GM12878 (cell line): ENCODE data around the gene PCNX1. TPM values are rescaled to one million over a fixed set of nuclear protein-coding genes. Genes with fewer than 3 reads are reported as not detected.

ENCODE experiments used
- ATAC-seq: fragments of 200-7000 bp; cut with Tn5 transposase; 3 replicates; pipeline ENCODE4 v1.9.1; 2020; ENCODE audit warnings: mild to moderate bottlenecking, moderate library complexity
- BruUV-seq: library from RNA; stranded (reverse); fragments of 400-500 nt; replicated peaks from 2 replicates; lab custom pipeline; 2021; lab: Mats Ljungman, UMichigan
- CTCF ChIA-PET: fragments of 300-600 bp; sonication (Branson Sonifier 250); formaldehyde crosslinking; extraction: SDS; loops from one replicate; lab custom pipeline; 2021; ENCODE audit warnings: inconsistent platforms; lab: Yijun Ruan, JAX
- POLR2A ChIA-PET: fragments of 350-600 bp; formaldehyde crosslinking; extraction: SDS; loops from one replicate; lab custom pipeline; 2021; ENCODE audit warnings: inconsistent platforms; lab: Charles Lee
- RAD21 ChIA-PET: fragments of 300-600 bp; sonication (Branson Sonifier 250); formaldehyde crosslinking; loops from one replicate; lab custom pipeline; 2023; ENCODE audit warnings: antibody characterized with exemption; ENCODE audit not compliant: unreplicated experiment; lab: Charles Lee
- SMC1A ChIA-PET: fragments of 300-600 bp; sonication (Branson Sonifier 250); formaldehyde crosslinking; loops from one replicate; lab custom pipeline; 2023; ENCODE audit not compliant: unreplicated experiment, uncharacterized antibody; lab: Charles Lee
- DNase-seq: peaks from one replicate; pipeline ENCODE4 v3.0.0-alpha.2; 2011; ENCODE audit warnings: low read depth, low spot score
- FAIRE-seq: peaks from 3 replicates; lab custom pipeline; 2011; peaks lifted over from hg19 to GRCh38; lab: Jason Lieb, UNC
- H2AFZ ChIP-seq: 2 replicates; pipeline ENCODE4 v1.6.0; 2011; ENCODE audit warnings: low read depth, low read length, control low read depth; ENCODE audit not compliant: control insufficient read depth
- H3K27ac ChIP-seq: 2 replicates; pipeline ENCODE4 v1.5.1; 2011; ENCODE audit warnings: control low read depth; ENCODE audit not compliant: control insufficient read depth, insufficient read depth
- H3K27me3 ChIP-seq, 2 experiments: replicated peaks in 1 of 2; 2 replicates each; pipeline versions ENCODE4 v1.6.0 to v1.6.1; 2011; ENCODE audit warnings: low read length in 1 of 2; ENCODE audit not compliant: control insufficient read depth in 2 of 2, insufficient read depth in 2 of 2
- H3K36me3 ChIP-seq, 2 experiments: 2 replicates each; pipeline ENCODE4 v1.5.1; 2011; ENCODE audit warnings: low read length in 1 of 2; ENCODE audit not compliant: control insufficient read depth in 2 of 2, insufficient read depth in 2 of 2
- H3K4me1 ChIP-seq: 2 replicates; pipeline ENCODE4 v1.6.1; 2011; ENCODE audit warnings: mild to moderate bottlenecking, low read length, moderate library complexity, mixed read lengths; ENCODE audit not compliant: control insufficient read depth, insufficient read depth
- H3K4me2 ChIP-seq: 2 replicates; pipeline ENCODE4 v1.6.0; 2011; ENCODE audit warnings: control low read depth; ENCODE audit not compliant: control insufficient read depth, insufficient read depth
- H3K4me3 ChIP-seq: fragments of 200-600 bp; sonication (generic); 2 replicates; pipeline ENCODE4 v1.5.1; 2016
- H3K79me2 ChIP-seq: 2 replicates; pipeline ENCODE4 v1.6.0; 2011; ENCODE audit warnings: low read length; ENCODE audit not compliant: control insufficient read depth, insufficient read depth
- H3K9ac ChIP-seq: 2 replicates; pipeline ENCODE4 v1.8.0; 2011; ENCODE audit warnings: low read length, control low read depth, mixed read lengths; ENCODE audit not compliant: control insufficient read depth, insufficient read depth
- H3K9me3 ChIP-seq: replicated peaks from 3 replicates; pipeline ENCODE4 v1.5.1; 2011; ENCODE audit warnings: mild to moderate bottlenecking, low read length; ENCODE audit not compliant: control insufficient read depth, insufficient read depth
- H4K20me1 ChIP-seq: 2 replicates; pipeline ENCODE4 v1.6.0; 2011; ENCODE audit not compliant: control insufficient read depth, insufficient read depth
- BCL11A ChIP-seq: IDR thresholded peaks from 2 replicates; pipeline ENCODE4 v1.6.1; 2011; ENCODE audit warnings: low read depth, low read length
- CREB1 ChIP-seq: IDR thresholded peaks from 2 replicates; pipeline ENCODE4 v1.6.1; 2012; ENCODE audit warnings: low read depth, mild to moderate bottlenecking, inconsistent platforms
- DPF2 ChIP-seq: fragments of 450-650 bp; IDR thresholded peaks from 2 replicates; pipeline ENCODE4 v1.6.1; 2017; ENCODE audit warnings: mild to moderate bottlenecking
- E2F8 ChIP-seq: fragments of 450-650 bp; IDR thresholded peaks from 2 replicates; pipeline ENCODE4 v1.6.1; 2018; ENCODE audit warnings: mild to moderate bottlenecking, low read depth, moderate library complexity; ENCODE audit not compliant: partially characterized antibody
- FOXM1 ChIP-seq: IDR thresholded peaks from 2 replicates; pipeline ENCODE4 v1.6.1; 2012; ENCODE audit warnings: low read depth, mild to moderate bottlenecking, inconsistent platforms, low read length, moderate library complexity
- GATAD2B ChIP-seq: fragments of 450-650 bp; conservative IDR thresholded peaks from 2 replicates; pipeline ENCODE4 v1.6.1; 2017; ENCODE audit warnings: low read depth, mild to moderate bottlenecking, moderate library complexity
- MEF2A ChIP-seq: IDR thresholded peaks from 2 replicates; pipeline ENCODE4 v1.6.1; 2011; ENCODE audit warnings: low read depth, mild to moderate bottlenecking, low read length, moderate library complexity; ENCODE audit not compliant: insufficient read depth
- MXI1 ChIP-seq: fragments of 150-350 bp; IDR thresholded peaks from 2 replicates; pipeline ENCODE4 v1.6.1; 2011; ENCODE audit warnings: low read depth, mild to moderate bottlenecking, inconsistent platforms, low read length, improper control_type of control experiment
- NFXL1 ChIP-seq: fragments of 450-650 bp; IDR thresholded peaks from 2 replicates; pipeline ENCODE4 v1.6.1; 2017; ENCODE audit warnings: antibody characterized with exemption, mild to moderate bottlenecking, borderline replicate concordance
- RBBP5 ChIP-seq: fragments of 200-600 bp; sonication (generic); conservative IDR thresholded peaks from 2 replicates; pipeline ENCODE4 v1.6.1; 2016
- ZBED1 ChIP-seq: IDR thresholded peaks from 2 replicates; pipeline ENCODE4 v1.6.1; 2016; ENCODE audit warnings: borderline replicate concordance
- ZNF207 ChIP-seq: fragments of 450-650 bp; IDR thresholded peaks from 2 replicates; pipeline ENCODE4 v1.6.1; 2014; ENCODE audit warnings: antibody characterized with exemption, mild to moderate bottlenecking, borderline replicate concordance
- ZSCAN29 ChIP-seq: fragments of 450-650 bp; IDR thresholded peaks from 2 replicates; pipeline ENCODE4 v1.6.1; 2017; ENCODE audit warnings: mild to moderate bottlenecking, moderate library complexity
- WGBS: methylation state at CpG from one replicate; pipeline ENCODE4 v1.1.6; 2016; ENCODE audit warnings: low lambda C conversion rate; ENCODE audit not compliant: insufficient replicate concordance, insufficient coverage; ENCODE audit errors: missing lambda C conversion rate; 5-methylcytosine and 5-hydroxymethylcytosine counted together
- in situ Hi-C: fragments of 300-500 bp; cut with MboI; formaldehyde crosslinking; loops from 9 replicates; pipeline ENCODE4 v1.14.3; 2018; ENCODE audit warnings: mixed read lengths
- intact Hi-C: fragments of 100-400 bp; cut with micrococcal nuclease; formaldehyde crosslinking; loops from one replicate; pipeline ENCODE4 v1.14.2; 2022; ENCODE audit not compliant: unreplicated experiment
- polyA plus RNA-seq, 11 experiments: library from polyadenylated mRNA; depleted of rRNA in 4 of 11; unstranded in 6 of 11; stranded (reverse) in 5 of 11; fragments of >200 nt; fragmentation: Nextera tagmentation in 4 of 11; fragmentation: Illumina TruSeq in 1 of 11; extraction: Ambion mirVana in 4 of 11; extraction: Trizol in 1 of 11; gene quantifications; 1 replicate in 1 of 11; 2 replicates in 10 of 11; pipeline versions ENCODE4 v1.2.1 to v1.2.3, GENCODE V29; 2011 to 2016; ENCODE audit warnings: inconsistent platforms in 2 of 11, missing spikeins in 2 of 11, low read depth in 1 of 11
- total RNA-seq, 4 experiments: library from RNA; depleted of rRNA in 3 of 4; stranded (reverse); fragments of >200 nt in 3 of 4; fragmentation: Illumina TruSeq in 1 of 4; extraction: Trizol in 1 of 4; gene quantifications; 2 replicates each; pipeline versions ENCODE4 v1.2.1 to v1.2.3, GENCODE V29; 2013 to 2021
- TF ChIP-seq, protein P1 (sequence below): IDR thresholded peaks from 2 replicates; pipeline ENCODE4 v1.6.1; 2012; ENCODE audit warnings: low read depth, low read length, improper control_type of control experiment
- TF ChIP-seq, protein P2 (sequence below): fragments of 450-650 bp; IDR thresholded peaks from 2 replicates; pipeline ENCODE4 v1.6.1; 2016; ENCODE audit warnings: mild to moderate bottlenecking, moderate library complexity, borderline replicate concordance

PCNX1 gene
- total and polyA plus RNA-seq, 10 of the 15 experiments (the other 5 are each of a cell fraction or from before 2014, with no cell fraction given), result 4.6 to 53.9 (median 20.5) TPM

- Histone ChIP-seq H2AFZ (no peak overlapping the region), H3K27ac (no peak overlapping the region), H3K27me3 (no peaks in the 10 kb centered on the region), H3K4me2 (no peak overlapping the region), H4K20me1 (peaks cover 2% of the 10 kb centered on the region; the same call in 1 of the 2 replicates), H3K79me2 (peaks cover 32% of the 10 kb centered on the region), H3K36me3 (no peaks in the 10 kb centered on the region), H3K9me3 (no peaks in the 10 kb centered on the region), H3K4me3 (no peak overlapping the region), H3K4me1 (0 out of 2 replicates have a peak, but pooled peaks cover 2% of the 10 kb centered on the region), H3K9ac (no peak overlapping the region)
- no peak for ATAC-seq
- ChIA-PET CTCF (interaction anchor here (0.6 to 7.4 kb wide), 16 partner anchors 9 to 88 kb away, joined by 3 to 110 read pairs (median 6); no protein-coding TSS in a partner anchor), RAD21 (interaction anchor here (0.6 to 4.3 kb wide), 13 partner anchors 16 to 197 kb away, joined by 3 to 41 read pairs (median 4); no protein-coding TSS in a partner anchor), POLR2A (interaction anchor here (1.0 to 3.4 kb wide), 9 partner anchors 9 to 84 kb away, joined by 3 to 9 read pairs (median 4); no protein-coding TSS in a partner anchor), SMC1A (interaction anchor here (1.0 to 5.2 kb wide), 15 partner anchors 10 to 87 kb away, joined by 3 to 61 read pairs (median 6); no protein-coding TSS in a partner anchor)
- 94% methylated on average over 9 of the region's 9 CpGs for WGBS
- no TSS peak for BruUV-seq
- in situ Hi-C loops, result no loop called here
- DNase-seq, result no peak
- no peak for FAIRE-seq
- intact Hi-C loops, result loop anchor here (5.0 kb wide), 2 partner anchors 33 to 52 kb away; no protein-coding TSS in a partner anchor
- TF ChIP-seq NFXL1 (no peak), ZBED1 (no peak), RBBP5 (no peak), GATAD2B (no peak), ZNF207 (no peak), DPF2 (no peak), CREB1 (no peak), BCL11A (no peak), MEF2A (no peak), E2F8 (no peak), FOXM1 (no peak), ZSCAN29 (no peak), MXI1 (no peak)
- TF ChIP-seq, protein P1, sequence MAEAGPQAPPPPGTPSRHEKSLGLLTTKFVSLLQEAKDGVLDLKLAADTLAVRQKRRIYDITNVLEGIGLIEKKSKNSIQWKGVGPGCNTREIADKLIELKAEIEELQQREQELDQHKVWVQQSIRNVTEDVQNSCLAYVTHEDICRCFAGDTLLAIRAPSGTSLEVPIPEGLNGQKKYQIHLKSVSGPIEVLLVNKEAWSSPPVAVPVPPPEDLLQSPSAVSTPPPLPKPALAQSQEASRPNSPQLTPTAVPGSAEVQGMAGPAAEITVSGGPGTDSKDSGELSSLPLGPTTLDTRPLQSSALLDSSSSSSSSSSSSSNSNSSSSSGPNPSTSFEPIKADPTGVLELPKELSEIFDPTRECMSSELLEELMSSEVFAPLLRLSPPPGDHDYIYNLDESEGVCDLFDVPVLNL, result no peak
- TF ChIP-seq, protein P2, sequence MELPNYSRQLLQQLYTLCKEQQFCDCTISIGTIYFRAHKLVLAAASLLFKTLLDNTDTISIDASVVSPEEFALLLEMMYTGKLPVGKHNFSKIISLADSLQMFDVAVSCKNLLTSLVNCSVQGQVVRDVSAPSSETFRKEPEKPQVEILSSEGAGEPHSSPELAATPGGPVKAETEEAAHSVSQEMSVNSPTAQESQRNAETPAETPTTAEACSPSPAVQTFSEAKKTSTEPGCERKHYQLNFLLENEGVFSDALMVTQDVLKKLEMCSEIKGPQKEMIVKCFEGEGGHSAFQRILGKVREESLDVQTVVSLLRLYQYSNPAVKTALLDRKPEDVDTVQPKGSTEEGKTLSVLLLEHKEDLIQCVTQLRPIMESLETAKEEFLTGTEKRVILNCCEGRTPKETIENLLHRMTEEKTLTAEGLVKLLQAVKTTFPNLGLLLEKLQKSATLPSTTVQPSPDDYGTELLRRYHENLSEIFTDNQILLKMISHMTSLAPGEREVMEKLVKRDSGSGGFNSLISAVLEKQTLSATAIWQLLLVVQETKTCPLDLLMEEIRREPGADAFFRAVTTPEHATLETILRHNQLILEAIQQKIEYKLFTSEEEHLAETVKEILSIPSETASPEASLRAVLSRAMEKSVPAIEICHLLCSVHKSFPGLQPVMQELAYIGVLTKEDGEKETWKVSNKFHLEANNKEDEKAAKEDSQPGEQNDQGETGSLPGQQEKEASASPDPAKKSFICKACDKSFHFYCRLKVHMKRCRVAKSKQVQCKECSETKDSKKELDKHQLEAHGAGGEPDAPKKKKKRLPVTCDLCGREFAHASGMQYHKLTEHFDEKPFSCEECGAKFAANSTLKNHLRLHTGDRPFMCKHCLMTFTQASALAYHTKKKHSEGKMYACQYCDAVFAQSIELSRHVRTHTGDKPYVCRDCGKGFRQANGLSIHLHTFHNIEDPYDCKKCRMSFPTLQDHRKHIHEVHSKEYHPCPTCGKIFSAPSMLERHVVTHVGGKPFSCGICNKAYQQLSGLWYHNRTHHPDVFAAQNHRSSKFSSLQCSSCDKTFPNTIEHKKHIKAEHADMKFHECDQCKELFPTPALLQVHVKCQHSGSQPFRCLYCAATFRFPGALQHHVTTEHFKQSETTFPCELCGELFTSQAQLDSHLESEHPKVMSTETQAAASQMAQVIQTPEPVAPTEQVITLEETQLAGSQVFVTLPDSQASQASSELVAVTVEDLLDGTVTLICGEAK, result no peak
These were observed 2.0 kb upstream of the PCNX1 start for GRCh38 chr14:70905301-70905700.
